GM18505 (cell line): ENCODE data around the gene POLR3A.
"Not testable (repeated sequence)": the region's sequence is repeated elsewhere in the genome, so short reads cannot be mapped to it uniquely, and the experiment has no call there.

Experiments
- ATAC-seq: cut with Tn5 transposase; IDR thresholded peaks from one replicate; pipeline ENCODE4 v1.9.1; 2021; ENCODE audit not compliant: unreplicated experiment
- POLR2A ChIP-seq: IDR thresholded peaks from 4 replicates; pipeline ENCODE4 v1.6.1; 2011; ENCODE audit warnings: borderline replicate concordance; ENCODE audit not compliant: insufficient read depth, insufficient read length; ENCODE audit errors: extremely low read depth

POLR3A gene

DNA sequence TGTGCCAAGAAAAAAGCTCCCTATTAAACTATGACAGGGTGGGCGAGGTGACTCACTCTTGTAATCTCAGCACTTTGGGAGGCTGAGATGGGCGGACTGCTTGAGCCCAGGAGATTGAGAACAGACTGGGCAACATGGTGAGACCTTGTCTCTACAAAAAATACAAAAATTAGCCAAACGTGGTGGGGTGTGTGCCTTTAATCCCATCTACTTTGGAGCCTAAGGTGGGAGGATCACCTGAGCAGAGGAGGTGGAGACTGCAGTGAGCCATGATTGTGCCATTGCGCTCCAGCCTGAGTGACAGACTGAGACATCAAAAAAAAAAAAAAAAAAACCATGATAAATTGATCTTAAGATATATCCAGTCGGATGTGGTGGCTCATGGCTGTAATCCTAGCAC is 11.5 kb downstream of the POLR3A start:
- ATAC-seq = no peak
- no peak for TF ChIP-seq POLR2A

GRCh38 chr10:78015546-78015945 is 13.8 kb downstream of the POLR3A start:
- ATAC-seq = no peak
- no peak for TF ChIP-seq POLR2A

DNA sequence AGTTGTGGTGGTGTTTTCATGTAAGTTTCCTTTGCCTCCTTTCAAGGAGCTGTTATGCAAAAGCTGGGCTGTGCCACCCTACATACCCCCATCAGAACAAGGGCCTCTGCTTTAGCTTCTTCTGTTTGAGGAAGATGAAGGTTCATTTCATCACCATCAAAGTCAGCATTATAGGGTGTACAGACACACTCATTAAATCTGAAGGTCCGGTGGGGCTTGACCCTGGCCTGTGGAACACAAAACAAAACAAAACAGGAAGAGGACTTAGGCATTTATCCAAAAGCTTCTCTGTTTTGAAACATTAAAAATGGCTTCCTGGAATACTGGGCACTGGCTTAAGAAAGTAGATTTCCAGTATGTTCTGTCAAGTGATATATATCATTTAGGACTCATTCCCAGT is 15.8 kb downstream of the POLR3A start:
- no peak for ATAC-seq
- TF ChIP-seq POLR2A = no peak

DNA sequence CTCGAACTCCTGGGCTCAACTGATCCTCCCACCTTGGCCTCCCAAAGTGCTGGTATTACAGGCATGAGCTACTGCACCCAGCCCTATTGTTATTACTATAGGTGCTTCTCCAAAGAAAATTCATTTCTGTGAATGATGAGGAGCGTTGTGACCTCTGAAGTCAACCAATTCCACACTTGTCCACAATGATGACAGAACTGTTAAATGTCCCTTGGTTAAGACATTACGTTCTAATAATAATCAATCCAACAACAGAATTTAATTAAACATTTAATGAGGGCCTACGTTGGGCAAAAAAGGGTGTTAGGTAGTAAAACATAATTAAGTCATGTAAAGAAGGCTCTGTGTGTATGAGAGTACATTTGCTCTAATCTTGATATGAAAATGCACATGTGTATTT is 18.2 kb downstream of the POLR3A start:
- ATAC-seq = no peak
- no peak for TF ChIP-seq POLR2A

- no peak for TF ChIP-seq POLR2A
- no peak for ATAC-seq
These were observed 19.0 kb downstream of the POLR3A start for GRCh38 chr10:78010278-78010677.

DNA sequence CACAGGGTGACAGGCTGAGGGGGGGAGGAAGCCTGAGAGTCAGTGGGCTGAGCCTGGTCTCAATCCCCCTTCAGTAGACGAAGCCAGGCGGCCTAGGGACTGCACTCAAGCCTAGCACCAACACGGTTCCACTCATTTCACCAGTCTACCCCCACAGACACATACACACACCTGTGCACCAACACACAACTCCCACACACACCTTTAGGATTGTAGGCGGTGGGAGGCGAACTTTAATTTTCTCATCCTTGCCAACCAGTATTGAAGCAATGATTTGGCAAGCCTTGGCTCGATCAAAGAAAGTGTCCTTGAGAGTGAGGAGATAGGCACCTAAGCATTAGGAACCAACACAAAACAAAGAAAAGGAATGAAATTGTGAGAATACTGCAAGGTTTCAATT is 19.7 kb downstream of the POLR3A start:
- no peak for TF ChIP-seq POLR2A
- ATAC-seq = no peak

GRCh38 chr10:78007172-78007571 is 22.1 kb downstream of the POLR3A start:
- TF ChIP-seq POLR2A = no peak
- ATAC-seq = no peak

- ATAC-seq = no peak
- TF ChIP-seq POLR2A = no peak
These were observed 24.9 kb downstream of the POLR3A start for GRCh38 chr10:78004215-78005026.

DNA sequence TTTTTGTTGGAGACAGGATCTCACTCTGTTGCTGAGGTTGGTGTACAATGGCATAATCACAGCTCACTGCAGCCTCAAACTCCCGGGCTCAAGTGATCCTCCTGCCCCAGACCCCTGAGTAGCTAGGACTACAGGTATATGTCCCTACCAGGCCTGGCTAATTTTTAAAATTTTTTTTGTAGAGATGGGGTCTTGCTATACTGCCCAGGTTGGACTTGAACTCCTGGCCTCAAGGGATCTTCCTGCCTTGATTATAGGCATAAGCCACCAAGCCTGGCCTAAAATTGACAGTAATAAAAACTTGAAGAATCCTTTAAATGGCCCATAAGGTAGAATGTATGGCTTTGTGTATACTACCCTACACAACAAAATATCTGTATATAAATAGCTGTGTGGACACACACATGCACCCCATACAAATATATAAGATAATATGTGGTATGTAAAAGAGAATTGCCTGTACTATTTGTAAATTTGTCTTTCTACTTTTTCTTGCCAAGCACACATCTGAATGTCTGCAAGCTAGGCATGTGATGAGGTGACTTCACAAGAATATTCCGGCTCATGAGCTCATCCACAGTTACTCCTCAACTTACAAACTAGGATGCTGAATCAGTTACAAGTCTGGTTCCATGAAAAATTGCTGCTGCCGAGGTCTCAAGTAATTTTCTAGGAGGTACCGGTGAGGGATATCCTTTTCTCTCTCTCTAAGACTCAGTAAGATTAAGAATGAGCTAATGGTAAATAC is 26.6 kb downstream of the POLR3A start:
- TF ChIP-seq POLR2A = no peak
- no peak for ATAC-seq

GRCh38 chr10:78000956-78001472 is 28.3 kb downstream of the POLR3A start:
- ATAC-seq = no peak
- no peak for TF ChIP-seq POLR2A

DNA sequence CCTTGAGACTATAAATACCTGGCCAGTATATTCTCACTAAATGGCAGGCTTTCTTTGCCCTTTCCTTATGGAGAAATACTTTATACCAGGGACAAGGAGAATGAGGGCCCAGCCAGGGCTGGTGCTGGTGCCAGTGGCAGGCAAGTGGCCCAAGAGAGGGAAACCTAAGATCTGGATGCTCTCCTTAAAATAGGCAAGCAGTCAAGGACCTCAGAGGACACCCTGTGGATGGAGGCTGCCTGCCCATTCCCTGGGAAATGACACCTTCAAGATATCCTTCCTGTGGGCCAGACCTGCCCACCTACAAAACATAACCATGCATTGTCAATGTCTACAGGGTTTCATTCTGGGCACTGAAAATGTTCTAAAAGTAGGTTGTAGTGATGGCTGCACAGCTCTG is 29.1 kb downstream of the POLR3A start:
- TF ChIP-seq POLR2A = no peak
- no peak for ATAC-seq

DNA sequence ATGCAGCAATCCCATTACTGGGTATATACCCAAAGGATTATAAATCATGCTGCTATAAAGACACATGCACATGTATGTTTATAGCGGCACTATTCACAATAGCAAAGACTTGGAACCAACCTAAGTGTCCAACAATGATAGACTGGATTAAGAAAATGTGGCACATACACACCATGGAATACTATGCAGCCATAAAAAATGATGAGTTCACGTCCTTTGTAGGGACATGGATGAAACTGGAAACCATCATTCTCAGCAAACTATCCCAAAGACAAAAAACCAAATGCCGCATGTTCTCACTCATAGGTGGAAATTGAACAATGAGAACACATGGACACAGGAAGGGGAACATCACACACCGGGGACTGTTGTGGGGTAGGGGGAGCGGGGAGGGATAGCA is 30.5 kb downstream of the POLR3A start:
- not testable (repeated sequence) for ATAC-seq

DNA sequence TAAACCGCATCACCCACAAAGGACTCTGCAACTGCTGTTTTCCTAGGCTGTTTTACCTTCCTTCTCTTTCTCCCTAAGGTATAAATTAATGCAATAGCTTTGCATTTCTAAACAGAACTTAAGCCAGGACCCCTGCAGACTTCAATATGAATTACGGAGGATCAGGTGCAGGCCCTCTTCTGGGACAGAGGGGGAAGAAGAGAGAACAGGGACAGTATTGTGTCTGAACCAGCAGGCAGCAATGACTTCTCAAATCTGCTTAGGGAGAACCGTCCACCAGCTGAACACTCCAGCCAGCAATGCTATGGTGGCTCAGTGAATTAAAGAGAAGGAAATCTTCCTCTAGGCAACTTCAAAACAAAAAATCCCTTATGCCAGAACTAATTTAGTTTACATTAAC is 35.7 kb downstream of the POLR3A start:
- no peak for ATAC-seq
- TF ChIP-seq POLR2A = no peak

- ATAC-seq = no peak
- TF ChIP-seq POLR2A = no peak
These were observed 40.1 kb downstream of the POLR3A start for GRCh38 chr10:77989081-77989724.

DNA sequence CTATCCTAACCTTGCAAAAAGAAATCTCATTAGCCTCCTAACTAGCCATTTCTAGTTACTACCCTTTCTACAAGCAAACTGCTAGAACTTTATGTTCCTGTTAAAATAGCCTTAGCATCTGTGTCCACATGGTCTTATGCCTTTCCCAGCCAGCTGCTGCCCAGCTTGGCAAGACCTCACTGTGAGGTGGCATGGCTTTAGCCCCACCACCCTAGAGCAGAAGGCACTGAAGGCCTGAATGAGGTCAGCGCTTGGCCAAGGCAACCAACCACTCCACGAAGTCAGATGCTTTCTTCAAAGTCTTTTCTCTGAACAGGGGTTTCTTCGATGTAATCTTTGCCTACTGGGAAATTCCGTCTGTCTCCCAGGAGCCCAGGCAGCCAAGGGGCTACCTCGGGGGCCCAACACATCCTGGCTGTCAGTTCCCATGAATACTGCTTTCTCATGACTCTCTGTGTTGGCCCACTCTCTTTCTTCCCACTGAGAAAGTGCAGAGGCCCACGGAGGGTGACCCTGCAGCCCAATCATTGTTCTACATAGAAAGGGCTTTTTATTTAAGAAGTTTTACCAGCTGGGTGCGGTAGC is 41.6 kb downstream of the POLR3A start:
- no peak for TF ChIP-seq POLR2A
- no peak for ATAC-seq
